WTC11 (cell line): ENCODE results near the gene SOWAHA. TPM values are rescaled to one million over a fixed set of nuclear protein-coding genes. Genes with fewer than 3 reads are reported as not detected.

Experiments used
- ATAC-seq: fragments of 200-7000 bp; cut with Tn5 transposase; 2 replicates; pipeline ENCODE4 v1.10.0; 2021; ENCODE audit warnings: mild to moderate bottlenecking, moderate library complexity
- CTCF ChIA-PET: fragments of 300-600 bp; sonication (Branson Sonifier 250); formaldehyde crosslinking; loops from one replicate; lab custom pipeline; 2021; ENCODE audit warnings: antibody characterized with exemption; lab: Charles Lee
- POLR2A ChIA-PET: fragments of 350-600 bp; sonication (Branson Sonifier 250); formaldehyde crosslinking; loops from one replicate; lab custom pipeline; 2021; ENCODE audit warnings: antibody characterized with exemption; lab: Charles Lee
- DNase-seq: peaks from one replicate; pipeline ENCODE4 v3.0.0; 2021; ENCODE audit warnings: low spot score
- H3K27ac Mint-ChIP-seq: 2 replicates; pipeline ENCODE4 v1.8.0; 2021; ENCODE audit warnings: mixed read lengths
- H3K27me3 Mint-ChIP-seq: 2 replicates; pipeline ENCODE4 v1.8.0; 2021; ENCODE audit warnings: low read depth, mild to moderate bottlenecking, moderate library complexity, mixed read lengths
- H3K36me3 Mint-ChIP-seq: 2 replicates; pipeline ENCODE4 v1.8.0; 2021; ENCODE audit warnings: mixed read lengths
- H3K4me1 Mint-ChIP-seq: 2 replicates; pipeline ENCODE4 v1.8.0; 2022; ENCODE audit warnings: mixed read lengths
- H3K4me3 Mint-ChIP-seq: 2 replicates; pipeline ENCODE4 v1.8.0; 2021; ENCODE audit warnings: mild to moderate bottlenecking, moderate library complexity, mixed read lengths
- H3K9me3 Mint-ChIP-seq: 2 replicates; pipeline ENCODE4 v1.8.0; 2021; ENCODE audit warnings: mixed read lengths
- ATF1 ChIP-seq: sonication (generic); formaldehyde crosslinking; IDR thresholded peaks from 2 replicates; pipeline ENCODE4 v1.8.1; 2023; ENCODE audit warnings: mild to moderate bottlenecking, moderate library complexity, missing genetic modification reagents
- CBFB ChIP-seq: sonication (generic); formaldehyde crosslinking; IDR thresholded peaks from 2 replicates; pipeline ENCODE4 v1.8.1; 2022; ENCODE audit warnings: mild to moderate bottlenecking, low read depth, missing genetic modification reagents
- CREM ChIP-seq: sonication (generic); formaldehyde crosslinking; IDR thresholded peaks from 2 replicates; pipeline ENCODE4 v1.8.1; 2022; ENCODE audit warnings: mild to moderate bottlenecking, missing genetic modification reagents, moderate library complexity
- E2F4 ChIP-seq: sonication (generic); formaldehyde crosslinking; IDR thresholded peaks from 2 replicates; pipeline ENCODE4 v1.8.1; 2022; ENCODE audit warnings: low read depth, mild to moderate bottlenecking, moderate library complexity, missing genetic modification reagents, borderline replicate concordance
- FOXJ3 ChIP-seq: sonication (generic); formaldehyde crosslinking; IDR thresholded peaks from 2 replicates; pipeline ENCODE4 v1.9.0; 2021; ENCODE audit warnings: missing genetic modification reagents, mild to moderate bottlenecking, borderline replicate concordance
- FOXP1 ChIP-seq: sonication (generic); formaldehyde crosslinking; IDR thresholded peaks from 2 replicates; pipeline ENCODE4 v1.8.0; 2022; ENCODE audit warnings: missing genetic modification reagents, mild to moderate bottlenecking, moderate library complexity, borderline replicate concordance
- HMGA2 ChIP-seq: fragments of 250-450 bp; sonication (Bioruptor Pico); IDR thresholded peaks from 2 replicates; pipeline ENCODE4 v1.4.0; 2021; ENCODE audit warnings: mild to moderate bottlenecking, moderate library complexity
- KAT7 ChIP-seq: sonication (generic); formaldehyde crosslinking; IDR thresholded peaks from 2 replicates; pipeline ENCODE4 v1.8.1; 2023; ENCODE audit warnings: missing genetic modification reagents, mild to moderate bottlenecking, borderline replicate concordance
- NFATC4 ChIP-seq: fragments of 250-450 bp; sonication (Bioruptor Pico); IDR thresholded peaks from 2 replicates; pipeline ENCODE4 v1.9.0; 2021; ENCODE audit warnings: mild to moderate bottlenecking
- NR1H2 ChIP-seq: sonication (generic); formaldehyde crosslinking; IDR thresholded peaks from 2 replicates; pipeline ENCODE4 v1.9.0; 2021; ENCODE audit warnings: mild to moderate bottlenecking, moderate library complexity, missing genetic modification reagents
- TEAD4 ChIP-seq: sonication (generic); formaldehyde crosslinking; IDR thresholded peaks from 2 replicates; pipeline ENCODE4 v1.8.0; 2022; ENCODE audit warnings: mild to moderate bottlenecking, missing genetic modification reagents
- TP53 ChIP-seq: sonication (generic); formaldehyde crosslinking; IDR thresholded peaks from 2 replicates; pipeline ENCODE4 v1.8.1; 2023; ENCODE audit warnings: mild to moderate bottlenecking, missing genetic modification reagents
- ZNF219 ChIP-seq: sonication (generic); formaldehyde crosslinking; IDR thresholded peaks from 2 replicates; pipeline ENCODE4 v1.8.0; 2023; ENCODE audit warnings: missing genetic modification reagents, mild to moderate bottlenecking, borderline replicate concordance
- ZNF232 ChIP-seq: sonication (generic); formaldehyde crosslinking; IDR thresholded peaks from 2 replicates; pipeline ENCODE4 v1.8.0; 2022; ENCODE audit warnings: mild to moderate bottlenecking, missing genetic modification reagents
- ZNF317 ChIP-seq: sonication (generic); formaldehyde crosslinking; IDR thresholded peaks from 2 replicates; pipeline ENCODE4 v1.8.1; 2023; ENCODE audit warnings: low read depth, mild to moderate bottlenecking, moderate library complexity, missing genetic modification reagents, borderline replicate concordance
- ZNF532 ChIP-seq: fragments of 250-450 bp; sonication (Bioruptor Pico); IDR thresholded peaks from 2 replicates; pipeline ENCODE4 v1.9.0; 2021; ENCODE audit warnings: mild to moderate bottlenecking, borderline replicate concordance
- total RNA-seq: library from RNA; stranded (reverse); gene quantifications from 3 replicates; pipeline ENCODE4 v1.2.3, GENCODE V29; 2021
- TF ChIP-seq, protein P1 (sequence below): sonication (generic); formaldehyde crosslinking; IDR thresholded peaks from 2 replicates; pipeline ENCODE4 v1.8.0; 2023; ENCODE audit warnings: missing genetic modification reagents
- TF ChIP-seq, protein P2 (sequence below): fragments of 200-600 bp; IDR thresholded peaks from 2 replicates; pipeline ENCODE4 v1.8.0; 2022; ENCODE audit warnings: antibody characterized with exemption
- TF ChIP-seq, protein P3 (sequence below): sonication (generic); formaldehyde crosslinking; IDR thresholded peaks from 2 replicates; pipeline ENCODE4 v1.8.0; 2022; ENCODE audit warnings: mild to moderate bottlenecking, missing genetic modification reagents
- TF ChIP-seq, protein P4 (sequence below): sonication (generic); formaldehyde crosslinking; IDR thresholded peaks from 2 replicates; pipeline ENCODE4 v1.8.1; 2023; ENCODE audit warnings: mild to moderate bottlenecking, missing genetic modification reagents, moderate library complexity
- TF ChIP-seq, protein P5 (sequence below): sonication (generic); formaldehyde crosslinking; IDR thresholded peaks from 2 replicates; pipeline ENCODE4 v1.8.0; 2023; ENCODE audit warnings: missing genetic modification reagents, mild to moderate bottlenecking, borderline replicate concordance

SOWAHA gene
- total RNA-seq, 1 experiment from 2014 or later = 0.11 TPM

DNA sequence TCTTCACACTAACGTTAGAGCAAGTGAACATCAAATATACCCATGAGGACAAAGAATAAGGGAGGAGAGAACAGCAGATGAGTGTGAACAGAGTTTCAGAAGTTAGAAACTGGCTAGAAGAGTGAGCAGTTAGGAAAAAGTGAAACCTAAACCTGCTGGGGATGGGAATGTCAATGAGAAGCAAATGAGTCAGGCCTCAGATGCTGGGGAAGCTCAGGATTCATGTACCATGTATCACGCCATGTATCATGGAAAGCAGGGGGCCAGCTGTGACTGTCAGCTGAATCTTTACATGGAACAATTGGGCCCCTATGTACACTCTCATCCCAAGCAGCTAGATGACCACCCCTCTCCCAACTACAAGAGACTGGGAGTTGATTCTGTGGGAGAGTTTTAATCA lies 37.0 kb downstream of the SOWAHA start:
- POLR2A ChIA-PET = no interaction called here
- CTCF ChIA-PET = interaction anchor here (1.1 to 1.4 kb wide), 2 partner anchors 27 to 30 kb away, joined by 3 to 4 read pairs; no protein-coding TSS in a partner anchor
- Mint-ChIP-seq H3K36me3 (no peaks in the 10 kb centered on the region), H3K9me3 (no peaks in the 10 kb centered on the region), H3K27me3 (no peaks in the 10 kb centered on the region), H3K4me1 (peaks cover 8% of the 10 kb centered on the region), H3K27ac (no peak overlapping the region), H3K4me3 (no peak overlapping the region)
- no peak for TF ChIP-seq TEAD4
- no peak for TF ChIP-seq NR1H2 (CRISPR knock-in tag)
- no peak for TF ChIP-seq FOXJ3 (CRISPR knock-in tag)
- TF ChIP-seq, protein P1, sequence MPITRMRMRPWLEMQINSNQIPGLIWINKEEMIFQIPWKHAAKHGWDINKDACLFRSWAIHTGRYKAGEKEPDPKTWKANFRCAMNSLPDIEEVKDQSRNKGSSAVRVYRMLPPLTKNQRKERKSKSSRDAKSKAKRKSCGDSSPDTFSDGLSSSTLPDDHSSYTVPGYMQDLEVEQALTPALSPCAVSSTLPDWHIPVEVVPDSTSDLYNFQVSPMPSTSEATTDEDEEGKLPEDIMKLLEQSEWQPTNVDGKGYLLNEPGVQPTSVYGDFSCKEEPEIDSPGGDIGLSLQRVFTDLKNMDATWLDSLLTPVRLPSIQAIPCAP = no peak
- TF ChIP-seq FOXP1 (CRISPR knock-in tag) = no peak
- no peak for TF ChIP-seq KAT7
- TF ChIP-seq ATF1 (CRISPR knock-in tag) = no peak
- TF ChIP-seq HMGA2 (CRISPR knock-in tag) = no peak
- TF ChIP-seq, protein P2, sequence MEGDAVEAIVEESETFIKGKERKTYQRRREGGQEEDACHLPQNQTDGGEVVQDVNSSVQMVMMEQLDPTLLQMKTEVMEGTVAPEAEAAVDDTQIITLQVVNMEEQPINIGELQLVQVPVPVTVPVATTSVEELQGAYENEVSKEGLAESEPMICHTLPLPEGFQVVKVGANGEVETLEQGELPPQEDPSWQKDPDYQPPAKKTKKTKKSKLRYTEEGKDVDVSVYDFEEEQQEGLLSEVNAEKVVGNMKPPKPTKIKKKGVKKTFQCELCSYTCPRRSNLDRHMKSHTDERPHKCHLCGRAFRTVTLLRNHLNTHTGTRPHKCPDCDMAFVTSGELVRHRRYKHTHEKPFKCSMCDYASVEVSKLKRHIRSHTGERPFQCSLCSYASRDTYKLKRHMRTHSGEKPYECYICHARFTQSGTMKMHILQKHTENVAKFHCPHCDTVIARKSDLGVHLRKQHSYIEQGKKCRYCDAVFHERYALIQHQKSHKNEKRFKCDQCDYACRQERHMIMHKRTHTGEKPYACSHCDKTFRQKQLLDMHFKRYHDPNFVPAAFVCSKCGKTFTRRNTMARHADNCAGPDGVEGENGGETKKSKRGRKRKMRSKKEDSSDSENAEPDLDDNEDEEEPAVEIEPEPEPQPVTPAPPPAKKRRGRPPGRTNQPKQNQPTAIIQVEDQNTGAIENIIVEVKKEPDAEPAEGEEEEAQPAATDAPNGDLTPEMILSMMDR = no peak
- TF ChIP-seq, protein P3, sequence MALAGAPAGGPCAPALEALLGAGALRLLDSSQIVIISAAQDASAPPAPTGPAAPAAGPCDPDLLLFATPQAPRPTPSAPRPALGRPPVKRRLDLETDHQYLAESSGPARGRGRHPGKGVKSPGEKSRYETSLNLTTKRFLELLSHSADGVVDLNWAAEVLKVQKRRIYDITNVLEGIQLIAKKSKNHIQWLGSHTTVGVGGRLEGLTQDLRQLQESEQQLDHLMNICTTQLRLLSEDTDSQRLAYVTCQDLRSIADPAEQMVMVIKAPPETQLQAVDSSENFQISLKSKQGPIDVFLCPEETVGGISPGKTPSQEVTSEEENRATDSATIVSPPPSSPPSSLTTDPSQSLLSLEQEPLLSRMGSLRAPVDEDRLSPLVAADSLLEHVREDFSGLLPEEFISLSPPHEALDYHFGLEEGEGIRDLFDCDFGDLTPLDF (CRISPR knock-in tag) = no peak
- TF ChIP-seq, protein P4, sequence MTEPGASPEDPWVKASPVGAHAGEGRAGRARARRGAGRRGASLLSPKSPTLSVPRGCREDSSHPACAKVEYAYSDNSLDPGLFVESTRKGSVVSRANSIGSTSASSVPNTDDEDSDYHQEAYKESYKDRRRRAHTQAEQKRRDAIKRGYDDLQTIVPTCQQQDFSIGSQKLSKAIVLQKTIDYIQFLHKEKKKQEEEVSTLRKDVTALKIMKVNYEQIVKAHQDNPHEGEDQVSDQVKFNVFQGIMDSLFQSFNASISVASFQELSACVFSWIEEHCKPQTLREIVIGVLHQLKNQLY (CRISPR knock-in tag) = no peak
- no peak for TF ChIP-seq CBFB (CRISPR knock-in tag)
- TF ChIP-seq ZNF232 = no peak
- no peak for TF ChIP-seq TP53 (CRISPR knock-in tag)
- no peak for TF ChIP-seq NFATC4 (CRISPR knock-in tag)
- TF ChIP-seq ZNF317 (CRISPR knock-in tag) = no peak
- TF ChIP-seq ZNF532 (CRISPR knock-in tag) = no peak
- TF ChIP-seq ZNF219 (CRISPR knock-in tag) = no peak
- ATAC-seq (no peak), DNase-seq (no peak)

DNA sequence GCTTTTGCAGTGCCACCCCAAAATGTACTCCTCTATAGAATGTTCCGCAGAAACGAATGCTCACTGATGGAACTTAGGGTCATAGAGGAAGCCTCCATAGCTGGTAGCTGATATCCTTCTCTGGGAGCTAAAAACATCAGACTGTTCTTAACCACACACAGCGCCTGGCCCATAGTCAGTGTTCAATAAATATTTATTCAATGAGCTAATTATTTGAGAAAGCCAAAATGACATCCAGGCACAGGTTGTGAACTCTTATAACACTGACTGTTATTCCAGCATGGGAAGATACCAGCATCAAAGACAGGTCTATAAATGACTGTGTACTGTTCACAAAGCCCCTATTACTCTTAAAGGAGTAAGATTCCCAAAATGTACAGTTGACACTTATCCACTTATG lies 40.2 kb downstream of the SOWAHA start:
- Mint-ChIP-seq H3K4me3 (no peak overlapping the region), H3K36me3 (no peaks in the 10 kb centered on the region), H3K27me3 (no peaks in the 10 kb centered on the region), H3K27ac (no peak overlapping the region), H3K9me3 (no peaks in the 10 kb centered on the region), H3K4me1 (peaks cover 8% of the 10 kb centered on the region)
- ATAC-seq (no peak), DNase-seq (no peak)
- CTCF ChIA-PET = interaction anchor here (1.0 to 1.7 kb wide), 5 partner anchors 31 to 395 kb away, joined by 3 to 10 read pairs (median 7); partner anchors contain the start of gene CCNI2
- POLR2A ChIA-PET = no interaction called here
- TF ChIP-seq, protein P5, sequence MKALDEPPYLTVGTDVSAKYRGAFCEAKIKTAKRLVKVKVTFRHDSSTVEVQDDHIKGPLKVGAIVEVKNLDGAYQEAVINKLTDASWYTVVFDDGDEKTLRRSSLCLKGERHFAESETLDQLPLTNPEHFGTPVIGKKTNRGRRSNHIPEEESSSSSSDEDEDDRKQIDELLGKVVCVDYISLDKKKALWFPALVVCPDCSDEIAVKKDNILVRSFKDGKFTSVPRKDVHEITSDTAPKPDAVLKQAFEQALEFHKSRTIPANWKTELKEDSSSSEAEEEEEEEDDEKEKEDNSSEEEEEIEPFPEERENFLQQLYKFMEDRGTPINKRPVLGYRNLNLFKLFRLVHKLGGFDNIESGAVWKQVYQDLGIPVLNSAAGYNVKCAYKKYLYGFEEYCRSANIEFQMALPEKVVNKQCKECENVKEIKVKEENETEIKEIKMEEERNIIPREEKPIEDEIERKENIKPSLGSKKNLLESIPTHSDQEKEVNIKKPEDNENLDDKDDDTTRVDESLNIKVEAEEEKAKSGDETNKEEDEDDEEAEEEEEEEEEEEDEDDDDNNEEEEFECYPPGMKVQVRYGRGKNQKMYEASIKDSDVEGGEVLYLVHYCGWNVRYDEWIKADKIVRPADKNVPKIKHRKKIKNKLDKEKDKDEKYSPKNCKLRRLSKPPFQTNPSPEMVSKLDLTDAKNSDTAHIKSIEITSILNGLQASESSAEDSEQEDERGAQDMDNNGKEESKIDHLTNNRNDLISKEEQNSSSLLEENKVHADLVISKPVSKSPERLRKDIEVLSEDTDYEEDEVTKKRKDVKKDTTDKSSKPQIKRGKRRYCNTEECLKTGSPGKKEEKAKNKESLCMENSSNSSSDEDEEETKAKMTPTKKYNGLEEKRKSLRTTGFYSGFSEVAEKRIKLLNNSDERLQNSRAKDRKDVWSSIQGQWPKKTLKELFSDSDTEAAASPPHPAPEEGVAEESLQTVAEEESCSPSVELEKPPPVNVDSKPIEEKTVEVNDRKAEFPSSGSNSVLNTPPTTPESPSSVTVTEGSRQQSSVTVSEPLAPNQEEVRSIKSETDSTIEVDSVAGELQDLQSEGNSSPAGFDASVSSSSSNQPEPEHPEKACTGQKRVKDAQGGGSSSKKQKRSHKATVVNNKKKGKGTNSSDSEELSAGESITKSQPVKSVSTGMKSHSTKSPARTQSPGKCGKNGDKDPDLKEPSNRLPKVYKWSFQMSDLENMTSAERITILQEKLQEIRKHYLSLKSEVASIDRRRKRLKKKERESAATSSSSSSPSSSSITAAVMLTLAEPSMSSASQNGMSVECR (CRISPR knock-in tag) = no peak
- no peak for TF ChIP-seq E2F4 (CRISPR knock-in tag)
- no peak for TF ChIP-seq CREM (CRISPR knock-in tag)
